Measurements from ENCODE around the gene CATSPER1.

CATSPER1 gene

GRCh38 chr11:66020212-66020611 lies 6.1 kb downstream of the CATSPER1 start:
- no peak for DNase-seq (ENCODE audit: low read depth)
- TF ChIP-seq CTCF (conservative IDR thresholded peaks at IDR 0.05; ENCODE audit: low read depth, low read length), result no peak
- no peak overlapping the region for H3K4me3 ChIP-seq (ENCODE audit: low read depth, low read length)

GRCh38 chr11:66017321-66017720 lies 9.0 kb downstream of the CATSPER1 start:
- no peak for TF ChIP-seq CTCF (conservative IDR thresholded peaks at IDR 0.05; ENCODE audit: low read depth, low read length)
- H3K4me3 ChIP-seq (ENCODE audit: low read depth, low read length), result no peak overlapping the region
- no peak for DNase-seq (ENCODE audit: low read depth)

- TF ChIP-seq CTCF (conservative IDR thresholded peaks at IDR 0.05; ENCODE audit: low read depth, low read length), result no peak
- DNase-seq (ENCODE audit: low read depth), result no peak
- no peak overlapping the region for H3K4me3 ChIP-seq (ENCODE audit: low read depth, low read length)
Measured at GRCh38 chr11:66016793-66017177, 9.5 kb downstream of the CATSPER1 start.

GRCh38 chr11:66015936-66016792 lies 10.1 kb downstream of the CATSPER1 start:
- no peak for TF ChIP-seq CTCF (conservative IDR thresholded peaks at IDR 0.05; ENCODE audit: low read depth, low read length)
- DNase-seq (ENCODE audit: low read depth), result no peak
- H3K4me3 ChIP-seq (ENCODE audit: low read depth, low read length), result no peak overlapping the region

- no peak for DNase-seq (ENCODE audit: low read depth)
- no peak overlapping the region for H3K4me3 ChIP-seq (ENCODE audit: low read depth, low read length)
- no peak for TF ChIP-seq CTCF (conservative IDR thresholded peaks at IDR 0.05; ENCODE audit: low read depth, low read length)
Measured at GRCh38 chr11:66015454-66015881, 10.8 kb downstream of the CATSPER1 start.

GRCh38 chr11:66014804-66015453 lies 11.3 kb downstream of the CATSPER1 start:
- DNase-seq (ENCODE audit: low read depth), result no peak
- TF ChIP-seq CTCF (conservative IDR thresholded peaks at IDR 0.05; ENCODE audit: low read depth, low read length), result no peak
- H3K4me3 ChIP-seq (ENCODE audit: low read depth, low read length), result no peak overlapping the region

Data from choroid plexus epithelial cell (primary cell).